K562 treated with DMSO at 1 percent for 12 hours (cell line): ENCODE results near the gene KRTAP10-3. TPM values are rescaled to one million over a fixed set of nuclear protein-coding genes. Genes with fewer than 3 reads are reported as not detected.

ENCODE experiments used
- total RNA-seq: library from RNA; unstranded; fragments of 300-600 nt; gene quantifications from 2 replicates; pipeline ENCODE4 v1.2.3, GENCODE V29; 2022; ENCODE audit not compliant: insufficient read depth

KRTAP10-3 gene
- total RNA-seq, result not detected in 2 replicates

GRCh38 chr21:44558695-44559094 is at the start of gene KRTAP10-3:
KRTAP10-3 (minus strand) TSS chr21:44558795; CDS start chr21:44558715, 80 bp downstream.

GRCh38 chr21:44600118-44600978 is 41.8 kb upstream of the KRTAP10-3 start, which contains the start of gene KRTAP10-7:
KRTAP10-7 (plus strand) TSS chr21:44600597; CDS start chr21:44600622, 25 bp downstream.

GRCh38 chr21:44592446-44593311 is 34.1 kb upstream of the KRTAP10-3 start, which contains the start of gene KRTAP10-6:
KRTAP10-6 (minus strand) TSS chr21:44592505; CDS start chr21:44592484, 21 bp downstream.

DNA sequence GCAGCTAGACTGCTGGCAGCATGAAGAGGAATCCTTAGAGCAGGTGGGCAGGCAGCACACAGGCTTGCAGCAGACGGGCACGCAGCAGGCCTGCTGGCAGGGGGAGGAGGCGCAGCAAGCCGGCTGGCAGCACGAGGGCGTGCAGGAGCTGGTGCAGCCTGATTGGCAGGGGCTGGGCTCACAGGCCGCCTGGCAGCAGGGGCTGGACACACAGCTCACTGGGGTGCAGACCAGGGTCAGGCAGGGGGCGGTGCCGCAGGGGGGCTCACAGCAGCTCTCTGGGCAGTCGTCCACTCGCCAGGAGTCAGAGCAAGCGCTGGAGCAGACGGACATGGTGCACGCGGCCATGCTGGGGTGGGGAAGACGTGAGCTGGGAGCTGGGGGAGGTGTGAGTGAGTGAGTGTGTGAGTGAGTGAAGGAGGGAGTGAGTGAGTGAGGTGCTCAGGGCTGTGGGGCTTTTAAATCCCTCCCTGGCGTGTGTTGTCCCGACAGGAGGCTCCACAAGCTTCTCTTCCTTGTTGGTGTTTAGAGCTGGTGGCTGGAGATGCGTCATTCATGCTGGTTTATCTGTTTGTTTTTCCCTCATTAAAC is 21.7 kb upstream of the KRTAP10-3 start, which contains the start of gene KRTAP10-5:
Gene KRTAP10-5 (minus strand): TSS at position 374 of the 591 bp plus-strand sequence. CDS start 26 bp downstream, at position 348.

DNA sequence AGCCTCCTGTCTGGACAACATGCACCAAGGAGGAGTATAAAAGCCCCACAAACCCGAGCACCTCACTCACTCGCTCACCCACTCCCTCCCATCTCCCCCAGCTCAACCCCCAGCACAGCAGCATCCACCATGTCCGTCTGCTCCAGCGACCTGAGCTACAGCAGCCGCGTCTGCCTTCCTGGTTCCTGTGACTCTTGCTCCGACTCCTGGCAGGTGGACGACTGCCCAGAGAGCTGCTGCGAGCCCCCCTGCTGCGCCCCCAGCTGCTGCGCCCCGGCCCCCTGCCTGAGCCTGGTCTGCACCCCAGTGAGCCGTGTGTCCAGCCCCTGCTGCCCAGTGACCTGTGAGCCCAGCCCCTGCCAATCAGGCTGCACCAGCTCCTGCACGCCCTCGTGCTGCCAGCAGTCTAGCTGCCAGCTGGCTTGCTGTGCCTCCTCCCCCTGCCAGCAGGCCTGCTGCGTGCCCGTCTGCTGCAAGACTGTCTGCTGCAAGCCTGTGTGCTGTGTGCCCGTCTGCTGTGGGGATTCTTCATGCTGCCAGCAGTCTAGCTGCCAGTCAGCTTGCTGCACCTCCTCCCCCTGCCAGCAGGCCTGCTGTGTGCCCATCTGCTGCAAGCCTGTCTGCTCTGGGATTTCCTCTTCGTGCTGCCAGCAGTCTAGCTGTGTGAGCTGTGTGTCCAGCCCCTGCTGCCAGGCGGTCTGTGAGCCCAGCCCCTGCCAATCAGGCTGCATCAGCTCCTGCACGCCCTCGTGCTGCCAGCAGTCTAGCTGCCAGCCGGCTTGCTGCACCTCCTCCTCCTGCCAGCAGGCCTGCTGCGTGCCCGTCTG is 15.2 kb upstream of the KRTAP10-3 start, which contains the start of gene KRTAP10-4:
Gene KRTAP10-4 (plus strand): TSS at position 100 of the 827 bp plus-strand sequence. CDS start 30 bp downstream, at position 130.

DNA sequence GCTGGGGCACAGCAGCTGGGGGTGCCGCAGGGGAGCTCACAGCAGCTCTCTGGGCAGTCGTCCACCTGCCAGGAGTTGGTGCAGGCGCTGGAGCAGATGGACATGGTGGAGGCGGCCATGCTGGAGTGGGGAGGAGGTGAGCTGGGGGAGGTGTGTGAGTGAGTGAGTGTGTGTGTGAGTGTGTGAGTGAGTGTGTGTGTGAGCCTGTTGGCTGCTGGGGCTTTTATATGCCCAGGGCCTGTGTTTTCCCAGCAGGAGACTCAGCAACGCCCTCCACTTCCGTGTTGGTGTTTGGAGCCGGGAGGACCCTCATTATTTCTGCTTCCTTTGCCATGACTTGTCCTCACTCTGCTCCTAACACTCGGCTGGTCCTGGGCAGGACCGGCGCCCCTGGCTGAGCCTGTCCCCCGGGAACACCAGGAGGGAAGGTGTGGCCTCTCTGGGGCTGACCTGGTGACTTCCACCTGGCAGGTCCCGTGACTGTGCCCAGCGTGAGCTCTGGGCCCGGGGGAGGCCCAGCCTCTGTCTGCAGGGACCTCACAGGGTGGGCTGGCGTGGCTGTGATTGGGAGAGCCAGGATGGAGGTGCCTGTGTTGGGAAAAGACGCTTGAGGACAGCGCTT is 7.1 kb downstream of the KRTAP10-3 start, which contains the start of gene KRTAP10-2:
Gene KRTAP10-2 (minus strand): TSS at position 166 of the 622 bp plus-strand sequence. CDS start 47 bp downstream, at position 119.

DNA sequence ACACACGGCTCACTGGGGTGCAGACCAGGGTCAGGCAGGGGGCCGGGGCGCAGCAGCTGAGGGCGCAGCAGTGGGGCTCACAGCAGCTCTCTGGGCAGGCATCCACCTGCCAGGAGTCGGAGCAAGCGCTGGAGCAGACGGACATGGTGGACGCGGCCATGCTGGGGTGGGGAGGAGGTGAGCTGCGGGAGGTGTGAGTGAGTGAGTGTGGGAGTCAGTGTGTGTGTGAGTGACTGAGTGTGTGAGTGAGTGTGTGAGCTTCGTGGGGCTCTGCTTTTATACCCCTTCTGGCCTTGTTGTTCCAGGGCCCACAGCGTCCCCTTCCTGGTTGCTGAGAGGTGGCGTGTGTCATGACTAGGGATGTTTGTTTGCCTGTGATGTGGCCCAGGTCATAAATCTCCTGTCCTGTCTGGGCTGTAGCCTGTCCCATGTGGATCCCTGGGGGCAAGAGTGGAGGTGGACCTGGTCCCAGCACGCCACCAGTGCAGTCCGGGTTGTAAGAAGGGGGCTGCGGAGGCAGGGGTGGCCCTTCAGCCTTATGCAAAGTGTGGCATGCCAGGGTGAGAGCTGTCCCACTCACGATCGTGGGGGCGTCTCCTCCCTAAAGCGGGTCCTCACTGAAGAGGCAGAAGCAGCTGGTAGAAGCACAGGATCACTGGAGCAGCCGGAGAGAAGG is 18.5 kb downstream of the KRTAP10-3 start, which contains the start of gene KRTAP10-1:
Gene KRTAP10-1 (minus strand): TSS at position 205 of the 676 bp plus-strand sequence. CDS start 45 bp downstream, at position 160.

Other genes starting within 250 kb of the KRTAP10-3 start
- 16.6 and 20.3 TPM in 2 replicates for gene CFAP410, start 219.4 kb downstream of the KRTAP10-3 start, total RNA-seq
- 3.7 and 5.5 TPM in 2 replicates for gene TRPM2, start 205.2 kb downstream of the KRTAP10-3 start, total RNA-seq
- gene LRRC3, start 103.3 kb downstream of the KRTAP10-3 start, total RNA-seq, result not detected in 2 replicates
- gene KRTAP10-1, start 18.6 kb downstream of the KRTAP10-3 start, total RNA-seq, result not detected in 2 replicates
- gene KRTAP10-2, start 7.3 kb downstream of the KRTAP10-3 start, total RNA-seq, result not detected in 2 replicates
- not detected in 2 replicates for gene KRTAP10-4, start 14.9 kb upstream of the KRTAP10-3 start, total RNA-seq
- gene KRTAP10-5, start 21.8 kb upstream of the KRTAP10-3 start, total RNA-seq, result not detected in 2 replicates
- not detected in 2 replicates for gene KRTAP10-6, start 33.7 kb upstream of the KRTAP10-3 start, total RNA-seq
- gene KRTAP10-7, start 41.8 kb upstream of the KRTAP10-3 start, total RNA-seq, result not detected in 2 replicates
- not detected in 2 replicates for gene KRTAP10-8, start 53.3 kb upstream of the KRTAP10-3 start, total RNA-seq
- gene KRTAP10-9, start 68.3 kb upstream of the KRTAP10-3 start, total RNA-seq, result not detected in 2 replicates
- gene KRTAP10-10, start 78.6 kb upstream of the KRTAP10-3 start, total RNA-seq, result not detected in 2 replicates
- not detected in 2 replicates for gene KRTAP10-11, start 87.6 kb upstream of the KRTAP10-3 start, total RNA-seq
- gene KRTAP12-4, start 95.9 kb upstream of the KRTAP10-3 start, total RNA-seq, result not detected in 2 replicates
- not detected in 2 replicates for gene KRTAP12-3, start 99.1 kb upstream of the KRTAP10-3 start, total RNA-seq
- gene KRTAP12-2, start 108.1 kb upstream of the KRTAP10-3 start, total RNA-seq, result not detected in 2 replicates
- gene KRTAP12-1, start 123.4 kb upstream of the KRTAP10-3 start, total RNA-seq, result not detected in 2 replicates
- gene KRTAP10-12, start 138.4 kb upstream of the KRTAP10-3 start, total RNA-seq, result not detected in 2 replicates
- gene TSPEAR, start 152.8 kb upstream of the KRTAP10-3 start, total RNA-seq, result not detected in 2 replicates
- 28.6 and 106 TPM in 2 replicates for gene UBE2G2, start 243.0 kb upstream of the KRTAP10-3 start, total RNA-seq